HCT116 (cell line): Measurements from ENCODE around the gene NOD1. TPM values are rescaled to one million over a fixed set of nuclear protein-coding genes. Genes with fewer than 3 reads are reported as not detected.

Experiments
- ATAC-seq: fragments of 200-7000 bp; cut with Tn5 transposase; 2 replicates; pipeline ENCODE4 v1.9.1; 2020; ENCODE audit warnings: mild to moderate bottlenecking, moderate library complexity
- BruUV-seq: library from RNA; stranded (reverse); fragments of 400-500 nt; replicated peaks from 2 replicates; lab custom pipeline; 2021; lab: Mats Ljungman, UMichigan
- CTCF ChIA-PET: fragments of 300-600 bp; sonication (Branson Sonifier 250); formaldehyde crosslinking; loops from one replicate; lab custom pipeline; 2021; ENCODE audit warnings: antibody characterized with exemption; lab: Charles Lee
- POLR2A ChIA-PET: fragments of 300-600, 350-600 bp; sonication (Branson Sonifier 250); formaldehyde crosslinking; loops from one replicate; lab custom pipeline; 2021; ENCODE audit warnings: antibody characterized with exemption; lab: Charles Lee
- RAD21 ChIA-PET, 2 experiments: fragments of 300-600 bp; sonication (Branson Sonifier 250); formaldehyde crosslinking; loops; one replicate each; lab custom pipeline; 2023; ENCODE audit warnings: low total read pairs in 2 of 2; ENCODE audit not compliant: uncharacterized antibody in 2 of 2, unreplicated experiment in 2 of 2, low non-redundant PET in 1 of 2; lab: Charles Lee
- DNase-seq: peaks from one replicate; pipeline ENCODE4 v3.0.0-alpha.2; 2010; ENCODE audit warnings: low read depth, low spot score
- H2AFZ ChIP-seq: fragments of 200-600 bp; shearing (Covaris generic), sonication (generic); 2 replicates; pipeline ENCODE4 v1.6.1; 2017; ENCODE audit warnings: low read depth, mixed run types, mixed read lengths, antibody characterized with exemption, low read length; ENCODE audit not compliant: poor library complexity, severe bottlenecking
- H3K27ac ChIP-seq: 2 replicates; pipeline ENCODE4 v1.5.1; 2012; ENCODE audit warnings: low read depth, low read length
- H3K27me3 ChIP-seq: fragments of 200-600 bp; sonication (generic); 2 replicates; pipeline ENCODE4 v1.6.1; 2016; ENCODE audit warnings: mixed run types, low read length, mixed read lengths; ENCODE audit not compliant: insufficient read depth
- H3K36me3 ChIP-seq, 2 experiments: fragments of 200-500 bp in 1 of 2; fragments of 200-600 bp in 1 of 2; sonication (Bioruptor generic) in 1 of 2; sonication (generic) in 1 of 2; 2 replicates each; pipeline versions ENCODE4 v1.5.1 to v1.6.1; 2014 to 2016; ENCODE audit warnings: low read length in 2 of 2, inconsistent platforms in 1 of 2, mixed read lengths in 1 of 2, mixed run types in 1 of 2; ENCODE audit not compliant: insufficient read depth in 2 of 2, control insufficient read depth in 1 of 2
- H3K4me1 ChIP-seq, 2 experiments: fragments of 200-600 bp in 1 of 2; sonication (generic) in 1 of 2; 2 replicates each; pipeline versions ENCODE4 v1.5.1 to v1.6.1; 2012 to 2017; ENCODE audit warnings: low read length in 2 of 2, inconsistent platforms in 1 of 2, mild to moderate bottlenecking in 1 of 2, mixed read lengths in 1 of 2, mixed run types in 1 of 2, moderate library complexity in 1 of 2; ENCODE audit not compliant: insufficient read depth in 2 of 2, control insufficient read depth in 1 of 2
- H3K4me2 ChIP-seq: fragments of 200-600 bp; sonication (generic); 2 replicates; pipeline ENCODE4 v1.6.1; 2017; ENCODE audit warnings: mixed run types, low read length, mixed read lengths
- H3K4me3 ChIP-seq, 2 experiments: fragments of 200-600 bp in 1 of 2; sonication (generic) in 1 of 2; replicated peaks in 1 of 2; 2 replicates each; pipeline ENCODE4 v1.5.1; 2011 to 2016; ENCODE audit warnings: low read length in 2 of 2, control low read depth in 1 of 2, low read depth in 1 of 2, mild to moderate bottlenecking in 1 of 2, mixed read lengths in 1 of 2, mixed run types in 1 of 2
- H3K79me2 ChIP-seq: fragments of 200-600 bp; sonication (generic); 2 replicates; pipeline ENCODE4 v1.6.1; 2017; ENCODE audit warnings: mild to moderate bottlenecking, mixed run types, low read length, moderate library complexity, mixed read lengths; ENCODE audit not compliant: insufficient read depth
- H3K9ac ChIP-seq: fragments of 200-600 bp; sonication (generic); 2 replicates; pipeline ENCODE4 v1.6.1; 2016; ENCODE audit warnings: low read length, mixed read lengths
- H3K9me2 ChIP-seq: fragments of 200-600 bp; sonication (generic), shearing (Covaris generic); 2 replicates; pipeline ENCODE4 v1.6.1; 2017; ENCODE audit warnings: mixed run types, mild to moderate bottlenecking, moderate library complexity; ENCODE audit not compliant: insufficient read depth
- H3K9me3 ChIP-seq, 2 experiments: fragments of 200-500 bp in 1 of 2; fragments of 200-600 bp in 1 of 2; sonication (Bioruptor generic) in 1 of 2; sonication (generic) in 1 of 2; 2 replicates each; pipeline ENCODE4 v1.6.1; 2014 to 2017; ENCODE audit warnings: low read length in 2 of 2, mixed read lengths in 2 of 2, inconsistent platforms in 1 of 2, low read depth in 1 of 2, mild to moderate bottlenecking in 1 of 2, mixed run types in 1 of 2, moderate library complexity in 1 of 2; ENCODE audit not compliant: control insufficient read depth in 1 of 2, insufficient read depth in 1 of 2
- H4K20me1 ChIP-seq: fragments of 200-600 bp; sonication (generic), shearing (Covaris generic); 2 replicates; pipeline ENCODE4 v1.6.1; 2017; ENCODE audit warnings: mixed run types, mild to moderate bottlenecking, moderate library complexity; ENCODE audit not compliant: insufficient read depth
- EGR1 ChIP-seq: IDR thresholded peaks from 2 replicates; pipeline ENCODE4 v1.6.1; 2012; ENCODE audit warnings: low read depth
- POLR2A ChIP-seq: IDR thresholded peaks from 2 replicates; pipeline ENCODE4 v1.7.0; 2011; ENCODE audit warnings: borderline replicate concordance; ENCODE audit not compliant: insufficient read depth, insufficient read length; ENCODE audit errors: extremely low read depth
- SIN3A ChIP-seq: IDR thresholded peaks from 2 replicates; pipeline ENCODE4 v1.6.1; 2012; ENCODE audit warnings: low read depth
- SP1 ChIP-seq: IDR thresholded peaks from 2 replicates; pipeline ENCODE4 v1.6.1; 2012; ENCODE audit warnings: low read depth
- SRF ChIP-seq: IDR thresholded peaks from 2 replicates; pipeline ENCODE4 v1.6.1; 2012; ENCODE audit warnings: low read depth
- TCF7L2 ChIP-seq: IDR thresholded peaks from 2 replicates; pipeline ENCODE4 v1.7.0; 2011; ENCODE audit warnings: borderline replicate concordance, inconsistent platforms; ENCODE audit not compliant: insufficient read depth, insufficient read length; ENCODE audit errors: extremely low read depth
- YY1 ChIP-seq: IDR thresholded peaks from 2 replicates; pipeline ENCODE4 v1.6.1; 2011; ENCODE audit warnings: low read length, low read depth, moderate library complexity, mild to moderate bottlenecking; ENCODE audit not compliant: insufficient replicate concordance; ENCODE audit errors: extremely low read depth
- ZNF274 ChIP-seq: fragments of 200-500 bp; sonication (Bioruptor generic); IDR thresholded peaks from 2 replicates; pipeline ENCODE4 v1.6.1; 2014; ENCODE audit warnings: mild to moderate bottlenecking, low read depth, low read length, inconsistent platforms
- intact Hi-C: fragments of 100-400 bp; cut with micrococcal nuclease; formaldehyde crosslinking; loops from 2 replicates; pipeline ENCODE4 v1.10.0; 2022
- total RNA-seq: library from RNA; stranded (reverse); gene quantifications from one replicate; pipeline ENCODE4 v1.2.1, GENCODE V29; 2021; ENCODE audit not compliant: unreplicated experiment
- TF ChIP-seq, protein P1 (sequence below): IDR thresholded peaks from 2 replicates; pipeline ENCODE4 v1.6.1; 2012
- TF ChIP-seq, protein P2 (sequence below): IDR thresholded peaks from 2 replicates; pipeline ENCODE4 v1.6.1; 2011; ENCODE audit warnings: mild to moderate bottlenecking, low read length, moderate library complexity; ENCODE audit not compliant: insufficient replicate concordance; ENCODE audit errors: extremely low read depth
- TF ChIP-seq, protein P3 (sequence below), 3 experiments: fragments of 200-600 bp in 1 of 3; sonication (generic) in 1 of 3; IDR thresholded peaks in 2 of 3; conservative IDR thresholded peaks in 1 of 3; 2 replicates each; pipeline ENCODE4 v1.5.1; 2012 to 2017; ENCODE audit warnings: low read depth in 2 of 3, low read length in 2 of 3, antibody characterized with exemption in 1 of 3, borderline replicate concordance in 1 of 3, control low read depth in 1 of 3, mild to moderate bottlenecking in 1 of 3, mixed read lengths in 1 of 3, mixed run types in 1 of 3, moderate library complexity in 1 of 3; ENCODE audit not compliant: insufficient read depth in 1 of 3

Gene NOD1
- total RNA-seq, 1 experiment from 2014 or later = 5.9 TPM

DNA sequence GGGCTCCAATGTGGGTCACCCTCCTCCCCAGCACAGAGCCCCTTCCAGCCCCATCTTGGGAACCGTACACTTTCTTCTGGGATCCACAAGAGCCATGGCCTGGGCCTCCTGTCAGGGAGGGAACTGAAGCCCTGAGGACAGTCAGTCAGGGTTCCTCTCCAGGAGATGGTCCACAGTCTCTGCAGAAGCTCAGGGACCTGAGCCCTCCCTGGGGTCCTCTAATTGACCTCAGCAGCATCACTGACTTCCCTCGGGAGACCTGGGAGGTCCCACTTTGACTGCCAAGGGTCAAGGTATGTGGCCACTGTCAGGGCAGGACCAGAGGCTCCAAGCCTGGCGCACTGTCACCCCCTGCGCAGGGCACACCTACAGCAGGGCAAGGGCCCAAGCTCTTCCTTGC is 32.3 kb downstream of the NOD1 start:
- DNase-seq (no peak), ATAC-seq (no peak)
- H2AFZ ChIP-seq = no peak overlapping the region
- intact Hi-C loops = no loop called here
- H3K9ac ChIP-seq = no peak overlapping the region
- H3K4me3 ChIP-seq = no peak overlapping the region
- CTCF ChIA-PET = no interaction called here
- H3K36me3 ChIP-seq = no peaks in the 10 kb centered on the region; a peak in 1 of 4 replicates
- TF ChIP-seq, protein P1, sequence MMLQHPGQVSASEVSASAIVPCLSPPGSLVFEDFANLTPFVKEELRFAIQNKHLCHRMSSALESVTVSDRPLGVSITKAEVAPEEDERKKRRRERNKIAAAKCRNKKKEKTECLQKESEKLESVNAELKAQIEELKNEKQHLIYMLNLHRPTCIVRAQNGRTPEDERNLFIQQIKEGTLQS = no peak
- TF ChIP-seq SRF (no peak), YY1 (no peak), ZNF274 (no peak)
- TF ChIP-seq, protein P2, sequence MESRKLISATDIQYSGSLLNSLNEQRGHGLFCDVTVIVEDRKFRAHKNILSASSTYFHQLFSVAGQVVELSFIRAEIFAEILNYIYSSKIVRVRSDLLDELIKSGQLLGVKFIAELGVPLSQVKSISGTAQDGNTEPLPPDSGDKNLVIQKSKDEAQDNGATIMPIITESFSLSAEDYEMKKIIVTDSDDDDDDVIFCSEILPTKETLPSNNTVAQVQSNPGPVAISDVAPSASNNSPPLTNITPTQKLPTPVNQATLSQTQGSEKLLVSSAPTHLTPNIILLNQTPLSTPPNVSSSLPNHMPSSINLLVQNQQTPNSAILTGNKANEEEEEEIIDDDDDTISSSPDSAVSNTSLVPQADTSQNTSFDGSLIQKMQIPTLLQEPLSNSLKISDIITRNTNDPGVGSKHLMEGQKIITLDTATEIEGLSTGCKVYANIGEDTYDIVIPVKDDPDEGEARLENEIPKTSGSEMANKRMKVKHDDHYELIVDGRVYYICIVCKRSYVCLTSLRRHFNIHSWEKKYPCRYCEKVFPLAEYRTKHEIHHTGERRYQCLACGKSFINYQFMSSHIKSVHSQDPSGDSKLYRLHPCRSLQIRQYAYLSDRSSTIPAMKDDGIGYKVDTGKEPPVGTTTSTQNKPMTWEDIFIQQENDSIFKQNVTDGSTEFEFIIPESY = no peak
- H3K4me2 ChIP-seq = no peak overlapping the region
- H3K9me2 ChIP-seq = no peaks in the 10 kb centered on the region
- no peaks in the 10 kb centered on the region for H3K79me2 ChIP-seq
- H4K20me1 ChIP-seq = no peaks in the 10 kb centered on the region
- RAD21 ChIA-PET = no interaction called here
- H3K9me3 ChIP-seq = no peaks in the 10 kb centered on the region
- no TSS peak for BruUV-seq
- no peak overlapping the region for H3K27ac ChIP-seq
- H3K27me3 ChIP-seq = no peaks in the 10 kb centered on the region
- no peaks in the 10 kb centered on the region for H3K4me1 ChIP-seq
- POLR2A ChIA-PET = no interaction called here

DNA sequence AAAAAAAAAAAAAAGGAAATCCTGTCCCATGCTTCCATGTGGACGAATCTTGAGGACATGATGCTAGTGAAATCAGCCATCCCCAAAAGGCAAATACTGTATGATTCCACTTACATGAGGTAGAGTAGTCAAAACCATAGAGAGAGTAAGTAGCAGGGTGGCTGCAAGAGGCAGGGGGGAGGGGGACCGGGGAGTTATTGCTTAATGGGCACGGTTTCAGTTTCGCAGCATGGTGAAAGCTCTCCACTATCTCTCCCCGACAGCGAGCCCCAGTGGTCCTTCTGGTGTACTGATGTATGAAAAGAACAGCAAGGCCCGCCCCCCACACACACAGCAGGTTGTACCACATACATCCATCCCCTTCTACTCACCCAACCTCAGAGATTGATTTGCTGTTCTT is 32.8 kb downstream of the NOD1 start:
- Histone ChIP-seq H3K36me3 (no peaks in the 10 kb centered on the region; a peak in 1 of 4 replicates), H3K9me3 (no peaks in the 10 kb centered on the region), H3K79me2 (no peaks in the 10 kb centered on the region), H3K4me2 (no peak overlapping the region), H3K4me1 (no peaks in the 10 kb centered on the region), H3K27me3 (no peaks in the 10 kb centered on the region), H3K4me3 (no peak overlapping the region), H3K27ac (no peak overlapping the region), H3K9me2 (no peaks in the 10 kb centered on the region), H4K20me1 (no peaks in the 10 kb centered on the region), H3K9ac (no peak overlapping the region), H2AFZ (no peak overlapping the region)
- ChIA-PET POLR2A (no interaction called here), RAD21 (no interaction called here), CTCF (no interaction called here)
- DNase-seq (no peak), ATAC-seq (no peak)
- no TSS peak for BruUV-seq
- intact Hi-C loops = no loop called here
- TF ChIP-seq EGR1 = no peak
- no peak for TF ChIP-seq TCF7L2
- TF ChIP-seq POLR2A = no peak
- TF ChIP-seq SIN3A = no peak
- TF ChIP-seq, protein P3, sequence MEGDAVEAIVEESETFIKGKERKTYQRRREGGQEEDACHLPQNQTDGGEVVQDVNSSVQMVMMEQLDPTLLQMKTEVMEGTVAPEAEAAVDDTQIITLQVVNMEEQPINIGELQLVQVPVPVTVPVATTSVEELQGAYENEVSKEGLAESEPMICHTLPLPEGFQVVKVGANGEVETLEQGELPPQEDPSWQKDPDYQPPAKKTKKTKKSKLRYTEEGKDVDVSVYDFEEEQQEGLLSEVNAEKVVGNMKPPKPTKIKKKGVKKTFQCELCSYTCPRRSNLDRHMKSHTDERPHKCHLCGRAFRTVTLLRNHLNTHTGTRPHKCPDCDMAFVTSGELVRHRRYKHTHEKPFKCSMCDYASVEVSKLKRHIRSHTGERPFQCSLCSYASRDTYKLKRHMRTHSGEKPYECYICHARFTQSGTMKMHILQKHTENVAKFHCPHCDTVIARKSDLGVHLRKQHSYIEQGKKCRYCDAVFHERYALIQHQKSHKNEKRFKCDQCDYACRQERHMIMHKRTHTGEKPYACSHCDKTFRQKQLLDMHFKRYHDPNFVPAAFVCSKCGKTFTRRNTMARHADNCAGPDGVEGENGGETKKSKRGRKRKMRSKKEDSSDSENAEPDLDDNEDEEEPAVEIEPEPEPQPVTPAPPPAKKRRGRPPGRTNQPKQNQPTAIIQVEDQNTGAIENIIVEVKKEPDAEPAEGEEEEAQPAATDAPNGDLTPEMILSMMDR (IDR thresholded peaks at IDR 0.05 in 2 of 3, conservative IDR thresholded peaks at IDR 0.05 in 1 of 3; ENCODE audit: borderline replicate concordance in 1 of 3, insufficient read depth in 1 of 3, low read depth in 2 of 3, low read length in 2 of 3) = no peak
- TF ChIP-seq SP1 = no peak
- TF ChIP-seq, protein P2 = no peak
